Measurements from ENCODE around the gene TUBAL3. TPM values are rescaled to one million over a fixed set of nuclear protein-coding genes. Genes with fewer than 3 reads are reported as not detected.

The TUBAL3 gene
- total and polyA plus RNA-seq, 9 of the 15 experiments (the other 6 are each of a cell fraction or from before 2014, with no cell fraction given), result 5.5 to 10.1 (median 6.9) TPM

DNA sequence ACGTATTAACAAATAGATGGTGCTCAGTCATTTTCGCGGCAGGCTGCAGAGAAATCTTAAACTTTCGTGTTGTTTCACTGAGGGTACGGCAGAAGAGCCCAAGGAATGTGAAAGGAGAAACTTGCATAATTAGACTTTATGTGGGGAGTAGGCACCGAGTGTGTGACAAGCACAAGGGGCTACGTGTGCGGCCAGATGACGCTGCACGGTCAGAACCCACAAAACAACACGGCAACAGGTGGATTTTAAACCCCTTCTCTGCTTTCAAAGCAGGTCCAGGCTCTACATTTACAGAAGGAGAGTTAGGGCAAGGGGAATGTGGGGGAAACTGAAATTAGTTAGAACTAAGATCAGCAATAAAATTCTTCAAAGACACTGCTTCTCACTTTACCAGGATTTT is 40.3 kb downstream of the TUBAL3 start:
- FAIRE-seq, result no peak
- H2AFZ ChIP-seq (ENCODE audit: low read depth, low read length), result 0 out of 2 replicates have a peak overlapping the region, but pooled peaks have one; percentile 6
- ChIA-PET POLR2A (no interaction called here), CTCF (ENCODE audit: low intra/inter-chr PET ratio) (no interaction called here)
- peaks cover 3 to 8% of the 10 kb centered on the region in 2 experiments; a peak in 4 of 5 replicates for H3K4me1 ChIP-seq (replicated peaks in 1 of 2; ENCODE audit: control insufficient read depth in 2 of 2, insufficient read depth in 2 of 2, low read length in 2 of 2)
- H3K9me1 ChIP-seq (ENCODE audit: control insufficient read depth, insufficient read depth, low read length), result no peaks in the 10 kb centered on the region
- no peaks in the 10 kb centered on the region for H3K9me3 ChIP-seq (replicated peaks; ENCODE audit: control insufficient read depth, insufficient read depth, low read depth, low read length)
- peaks cover 0 to 5% of the 10 kb centered on the region in 2 experiments; a peak in 3 of 5 replicates for H3K27me3 ChIP-seq (ENCODE audit: control insufficient read depth in 2 of 2, insufficient read depth in 2 of 2, low read length in 2 of 2)
- no peaks in the 10 kb centered on the region for H4K20me1 ChIP-seq (replicated peaks; ENCODE audit: control insufficient read depth, insufficient read depth, low read length)
- no peak overlapping the region for H3K9ac ChIP-seq (ENCODE audit: insufficient read depth in 1 of 2, low read depth in 2 of 2, low read length in 2 of 2)
- 39% methylated on average over 11 of the region's 11 CpGs for WGBS (ENCODE audit: insufficient coverage, low coverage, missing lambda C conversion rate)
- H3K79me2 ChIP-seq (ENCODE audit: control insufficient read depth, insufficient read depth, low read length), result no peaks in the 10 kb centered on the region
- H3K4me3 ChIP-seq, result no peak overlapping the region
- no peak overlapping the region for H3K27ac ChIP-seq (ENCODE audit: extremely low read depth, low read depth, low read length)
- no peaks in the 10 kb centered on the region for H3K36me3 ChIP-seq (ENCODE audit: control insufficient read depth, insufficient read depth, low read length)
- no peak for DNase-seq (ENCODE audit: extremely low read depth in 1 of 4, low spot score in 3 of 4)
- TF ChIP-seq POLR2AphosphoS2 (IDR thresholded peaks at IDR 0.05; ENCODE audit: low read length) (no peak), ZFX (CRISPR knock-in tag; IDR thresholded peaks at IDR 0.05) (no peak), HIVEP1 (CRISPR knock-in tag; IDR thresholded peaks at IDR 0.05) (no peak)
- ATAC-seq, result no peak
- no peak overlapping the region for H3K4me2 ChIP-seq (ENCODE audit: insufficient read depth, low read length)
- intact Hi-C loops (cut with micrococcal nuclease) (no loop called here), in situ Hi-C loops (cut with MboI) (no loop called here)
- BruUV-seq (replicated peaks), result no TSS peak

DNA sequence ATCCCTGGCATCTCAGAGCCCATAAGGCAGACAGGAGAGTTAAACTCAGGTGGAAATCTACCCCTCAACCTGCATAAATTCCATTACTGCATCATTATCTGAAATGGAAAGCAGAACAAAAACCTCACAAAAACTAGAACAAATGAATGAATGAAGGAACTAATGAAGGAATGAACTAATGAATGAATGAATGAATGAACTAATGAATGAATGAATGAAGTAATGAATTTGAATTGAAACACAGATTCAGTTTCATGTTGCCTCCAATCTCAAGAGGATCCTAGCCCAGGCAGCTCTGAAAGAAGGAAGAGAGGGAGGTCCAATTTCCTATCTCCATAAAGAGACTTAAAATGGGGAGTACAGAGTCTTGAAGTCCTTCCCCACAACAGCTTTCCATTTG is 41.8 kb downstream of the TUBAL3 start:
- Histone ChIP-seq H3K79me2 (ENCODE audit: control insufficient read depth, insufficient read depth, low read length) (no peaks in the 10 kb centered on the region), H3K4me3 (no peak overlapping the region), H2AFZ (ENCODE audit: low read depth, low read length) (no peak overlapping the region), H3K27me3 (ENCODE audit: control insufficient read depth in 2 of 2, insufficient read depth in 2 of 2, low read length in 2 of 2) (peaks cover 0 to 5% of the 10 kb centered on the region in 2 experiments; a peak in 3 of 5 replicates), H3K4me1 (replicated peaks in 1 of 2; ENCODE audit: control insufficient read depth in 2 of 2, insufficient read depth in 2 of 2, low read length in 2 of 2) (peaks cover 3 to 8% of the 10 kb centered on the region in 2 experiments; a peak in 4 of 5 replicates), H3K9me3 (replicated peaks; ENCODE audit: control insufficient read depth, insufficient read depth, low read depth, low read length) (no peaks in the 10 kb centered on the region), H4K20me1 (replicated peaks; ENCODE audit: control insufficient read depth, insufficient read depth, low read length) (no peaks in the 10 kb centered on the region), H3K9ac (ENCODE audit: insufficient read depth in 1 of 2, low read depth in 2 of 2, low read length in 2 of 2) (no peak overlapping the region), H3K27ac (ENCODE audit: extremely low read depth, low read depth, low read length) (no peak overlapping the region), H3K36me3 (ENCODE audit: control insufficient read depth, insufficient read depth, low read length) (no peaks in the 10 kb centered on the region), H3K4me2 (ENCODE audit: insufficient read depth, low read length) (no peak overlapping the region), H3K9me1 (ENCODE audit: control insufficient read depth, insufficient read depth, low read length) (no peaks in the 10 kb centered on the region)
- in situ Hi-C loops (cut with MboI) (no loop called here), intact Hi-C loops (cut with micrococcal nuclease) (no loop called here)
- no peak for FAIRE-seq
- ATAC-seq, result no peak
- ChIA-PET CTCF (ENCODE audit: low intra/inter-chr PET ratio) (no interaction called here), POLR2A (interaction anchor here (0.7 kb wide), 1 partner anchor 311 kb away, joined by 3 read pairs; no protein-coding TSS in a partner anchor)
- no peak for DNase-seq (ENCODE audit: extremely low read depth in 1 of 4, low spot score in 3 of 4)
- no TSS peak for BruUV-seq (replicated peaks)
- TF ChIP-seq CREB1 (IDR thresholded peaks at IDR 0.05) (no peak), CREB1 (CRISPR knock-in tag; IDR thresholded peaks at IDR 0.05) (no peak), ZNF24 (IDR thresholded peaks at IDR 0.05) (peak; percentile 100), ZBTB8A (IDR thresholded peaks at IDR 0.05; ENCODE audit: partially characterized antibody) (no peak), RFX1 (IDR thresholded peaks at IDR 0.05) (no peak), CHD4 (IDR thresholded peaks at IDR 0.05; ENCODE audit: insufficient read depth, insufficient replicate concordance, low read depth, low read length, poor library complexity, severe bottlenecking) (no peak), KLF6 (CRISPR knock-in tag; IDR thresholded peaks at IDR 0.05; ENCODE audit: borderline replicate concordance) (no peak), NFRKB (IDR thresholded peaks at IDR 0.05; ENCODE audit: low read depth) (peak; percentile 55; the same call in 1 of the 2 replicates)
- TF ChIP-seq, protein P1, sequence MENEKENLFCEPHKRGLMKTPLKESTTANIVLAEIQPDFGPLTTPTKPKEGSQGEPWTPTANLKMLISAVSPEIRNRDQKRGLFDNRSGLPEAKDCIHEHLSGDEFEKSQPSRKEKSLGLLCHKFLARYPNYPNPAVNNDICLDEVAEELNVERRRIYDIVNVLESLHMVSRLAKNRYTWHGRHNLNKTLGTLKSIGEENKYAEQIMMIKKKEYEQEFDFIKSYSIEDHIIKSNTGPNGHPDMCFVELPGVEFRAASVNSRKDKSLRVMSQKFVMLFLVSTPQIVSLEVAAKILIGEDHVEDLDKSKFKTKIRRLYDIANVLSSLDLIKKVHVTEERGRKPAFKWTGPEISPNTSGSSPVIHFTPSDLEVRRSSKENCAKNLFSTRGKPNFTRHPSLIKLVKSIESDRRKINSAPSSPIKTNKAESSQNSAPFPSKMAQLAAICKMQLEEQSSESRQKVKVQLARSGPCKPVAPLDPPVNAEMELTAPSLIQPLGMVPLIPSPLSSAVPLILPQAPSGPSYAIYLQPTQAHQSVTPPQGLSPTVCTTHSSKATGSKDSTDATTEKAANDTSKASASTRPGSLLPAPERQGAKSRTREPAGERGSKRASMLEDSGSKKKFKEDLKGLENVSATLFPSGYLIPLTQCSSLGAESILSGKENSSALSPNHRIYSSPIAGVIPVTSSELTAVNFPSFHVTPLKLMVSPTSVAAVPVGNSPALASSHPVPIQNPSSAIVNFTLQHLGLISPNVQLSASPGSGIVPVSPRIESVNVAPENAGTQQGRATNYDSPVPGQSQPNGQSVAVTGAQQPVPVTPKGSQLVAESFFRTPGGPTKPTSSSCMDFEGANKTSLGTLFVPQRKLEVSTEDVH (IDR thresholded peaks at IDR 0.05; ENCODE audit: low read depth, partially characterized antibody), result no peak
- TF ChIP-seq, protein P2, sequence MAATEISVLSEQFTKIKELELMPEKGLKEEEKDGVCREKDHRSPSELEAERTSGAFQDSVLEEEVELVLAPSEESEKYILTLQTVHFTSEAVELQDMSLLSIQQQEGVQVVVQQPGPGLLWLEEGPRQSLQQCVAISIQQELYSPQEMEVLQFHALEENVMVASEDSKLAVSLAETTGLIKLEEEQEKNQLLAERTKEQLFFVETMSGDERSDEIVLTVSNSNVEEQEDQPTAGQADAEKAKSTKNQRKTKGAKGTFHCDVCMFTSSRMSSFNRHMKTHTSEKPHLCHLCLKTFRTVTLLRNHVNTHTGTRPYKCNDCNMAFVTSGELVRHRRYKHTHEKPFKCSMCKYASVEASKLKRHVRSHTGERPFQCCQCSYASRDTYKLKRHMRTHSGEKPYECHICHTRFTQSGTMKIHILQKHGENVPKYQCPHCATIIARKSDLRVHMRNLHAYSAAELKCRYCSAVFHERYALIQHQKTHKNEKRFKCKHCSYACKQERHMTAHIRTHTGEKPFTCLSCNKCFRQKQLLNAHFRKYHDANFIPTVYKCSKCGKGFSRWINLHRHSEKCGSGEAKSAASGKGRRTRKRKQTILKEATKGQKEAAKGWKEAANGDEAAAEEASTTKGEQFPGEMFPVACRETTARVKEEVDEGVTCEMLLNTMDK (IDR thresholded peaks at IDR 0.05; ENCODE audit: borderline replicate concordance, insufficient read depth, low read depth, low read length, poor library complexity, severe bottlenecking), result no peak

Measured in K562 (cell line).